ENCODE measurements around the gene PDE4D. TPM values are rescaled to one million over a fixed set of nuclear protein-coding genes. Genes with fewer than 3 reads are reported as not detected.

PDE4D gene
- total RNA-seq, 1 experiment from 2014 or later = 5.3 TPM

DNA sequence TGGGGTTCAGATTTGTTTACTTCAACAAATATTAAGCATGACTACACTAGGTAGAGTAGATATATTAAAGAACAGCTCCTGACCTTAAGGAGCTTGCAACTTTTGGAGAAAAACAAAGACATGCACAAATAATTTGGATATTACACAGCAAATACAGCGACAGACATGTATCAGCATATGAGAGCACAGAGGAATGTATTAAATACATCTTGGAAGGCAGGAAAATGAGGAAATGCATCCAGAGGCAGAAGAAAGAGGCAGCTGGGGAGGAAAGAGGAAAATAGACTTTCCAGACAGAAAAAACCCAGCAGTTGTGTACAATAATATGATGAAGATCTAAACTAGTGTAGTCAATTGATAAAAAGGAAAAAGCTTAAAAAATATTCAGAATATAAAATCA lies 392.2 kb downstream of the PDE4D start:
- no peak for DNase-seq
- H3K27me3 ChIP-seq (ENCODE audit: control insufficient read depth, insufficient read depth, low read length) = no peaks in the 10 kb centered on the region
- H3K36me3 ChIP-seq (replicated peaks; ENCODE audit: control insufficient read depth, insufficient read depth, low read length) = no peaks in the 10 kb centered on the region
- H3K4me3 ChIP-seq (ENCODE audit: insufficient read depth, low read depth, low read length) = no peak overlapping the region

DNA sequence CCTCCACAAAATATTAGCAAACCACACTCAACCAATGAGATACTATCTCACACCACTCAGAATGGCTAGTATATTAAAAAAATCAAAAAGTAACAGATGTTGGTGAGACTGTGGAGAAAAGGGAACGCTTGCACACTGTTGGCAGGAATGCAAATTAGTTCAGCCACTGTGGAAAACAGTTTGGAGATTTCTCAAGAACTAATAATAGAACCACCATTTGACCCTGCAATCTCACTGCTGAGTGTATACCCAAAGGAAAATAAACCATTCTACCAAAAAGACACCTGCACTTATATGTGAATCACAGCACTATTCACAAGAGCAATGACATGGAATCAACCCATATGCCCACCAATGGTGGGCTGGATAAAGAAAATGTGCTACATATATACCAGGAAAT lies 393.5 kb downstream of the PDE4D start:
- no peak for DNase-seq
- H3K27me3 ChIP-seq (ENCODE audit: control insufficient read depth, insufficient read depth, low read length) = no peaks in the 10 kb centered on the region
- no peak overlapping the region for H3K4me3 ChIP-seq (ENCODE audit: insufficient read depth, low read depth, low read length)
- H3K36me3 ChIP-seq (replicated peaks; ENCODE audit: control insufficient read depth, insufficient read depth, low read length) = no peaks in the 10 kb centered on the region

DNA sequence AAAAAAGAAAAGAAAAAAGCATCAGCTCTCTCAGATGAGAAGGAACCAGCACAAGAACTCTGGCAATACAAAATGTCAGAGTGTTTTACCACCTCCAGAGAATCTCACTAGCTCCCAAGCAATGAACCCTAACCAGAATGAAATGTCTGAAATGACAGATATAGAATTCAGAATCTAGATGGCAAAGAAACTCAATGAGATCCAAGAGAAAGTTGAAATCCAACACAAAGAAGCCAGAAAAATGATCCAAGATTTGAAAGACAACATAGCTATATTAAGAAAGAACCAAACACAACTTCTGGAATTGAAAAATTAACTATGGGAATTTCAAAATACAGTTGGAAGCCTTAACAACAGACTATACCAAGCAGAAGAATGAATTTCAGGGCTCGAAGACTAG lies 396.3 kb downstream of the PDE4D start:
- no peak for DNase-seq
- no peaks in the 10 kb centered on the region for H3K36me3 ChIP-seq (replicated peaks; ENCODE audit: control insufficient read depth, insufficient read depth, low read length)
- no peak overlapping the region for H3K4me3 ChIP-seq (ENCODE audit: insufficient read depth, low read depth, low read length)
- H3K27me3 ChIP-seq (ENCODE audit: control insufficient read depth, insufficient read depth, low read length) = no peaks in the 10 kb centered on the region

DNA sequence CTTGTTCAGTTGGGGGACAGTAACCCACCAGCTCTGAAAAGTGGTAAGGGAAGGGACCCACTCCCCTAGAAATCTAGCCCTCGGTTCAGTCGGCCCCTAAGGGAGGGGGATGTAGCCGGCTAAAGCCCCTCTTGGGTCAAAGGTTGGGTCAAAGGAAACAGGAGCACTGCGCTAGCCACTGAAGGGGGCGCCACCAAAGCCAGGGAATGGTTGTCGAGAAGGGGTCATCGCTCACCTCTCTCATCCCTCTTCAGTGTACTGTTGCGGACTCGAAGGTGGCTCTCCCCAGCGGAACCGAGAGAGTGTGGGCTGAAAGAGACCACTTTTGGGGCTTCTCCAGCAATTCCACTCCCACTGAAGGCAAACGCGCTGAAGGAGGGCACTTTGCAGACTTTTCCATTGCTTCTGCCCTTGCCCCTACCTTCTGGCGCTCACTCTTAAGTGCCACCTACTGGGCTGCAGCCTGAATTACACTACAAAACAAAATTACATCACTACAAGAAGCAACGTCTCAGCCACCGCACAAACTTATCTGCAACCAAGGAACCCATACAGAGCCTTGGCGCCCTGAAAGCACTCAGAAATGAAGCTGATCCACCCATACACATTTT lies 396.9 kb downstream of the PDE4D start:
- Histone ChIP-seq H3K36me3 (replicated peaks; ENCODE audit: control insufficient read depth, insufficient read depth, low read length) (no peaks in the 10 kb centered on the region), H3K4me3 (ENCODE audit: insufficient read depth, low read depth, low read length) (no peak overlapping the region), H3K27me3 (ENCODE audit: control insufficient read depth, insufficient read depth, low read length) (no peaks in the 10 kb centered on the region)
- DNase-seq = peak; percentile 34

DNA sequence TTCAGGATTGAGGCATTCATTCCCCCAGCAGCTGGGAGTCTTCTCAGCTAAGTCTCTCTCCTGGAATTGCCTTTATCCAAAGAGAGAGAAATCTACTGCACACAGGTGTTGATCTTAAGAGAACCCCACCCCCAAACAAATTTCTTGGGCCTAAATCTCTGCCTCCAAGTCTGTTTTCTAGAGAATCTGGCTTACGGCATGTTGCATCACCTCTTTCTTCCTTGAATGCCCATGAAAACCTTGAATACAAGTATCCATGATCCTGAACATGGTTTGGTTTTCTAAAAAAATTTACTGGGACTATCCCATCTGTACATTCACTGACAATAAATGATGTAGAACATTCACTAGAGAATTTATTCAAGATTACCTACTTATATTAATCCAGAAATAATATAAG lies 401.6 kb downstream of the PDE4D start:
- no peak for DNase-seq
- Histone ChIP-seq H3K4me3 (ENCODE audit: insufficient read depth, low read depth, low read length) (no peak overlapping the region), H3K27me3 (ENCODE audit: control insufficient read depth, insufficient read depth, low read length) (no peaks in the 10 kb centered on the region), H3K36me3 (replicated peaks; ENCODE audit: control insufficient read depth, insufficient read depth, low read length) (no peaks in the 10 kb centered on the region)

DNA sequence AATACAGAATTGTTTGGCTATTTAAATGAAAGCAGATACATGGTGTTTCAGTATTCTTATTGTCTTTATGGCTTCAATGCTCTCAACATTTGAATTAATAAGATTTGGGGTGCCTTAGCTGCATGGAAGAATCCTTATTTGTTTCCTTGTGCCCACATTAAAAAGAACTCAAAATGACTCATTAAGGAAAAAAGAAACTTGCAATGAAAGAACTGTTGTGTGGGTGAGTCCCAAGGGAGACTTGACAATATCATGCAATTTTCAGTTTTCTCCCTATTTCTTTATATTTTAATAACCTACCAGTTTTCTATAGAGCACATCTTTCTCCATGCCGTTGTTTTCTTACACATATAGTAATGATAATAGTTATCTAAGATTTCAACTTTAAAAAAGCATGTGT lies 404.0 kb downstream of the PDE4D start:
- DNase-seq = no peak
- Histone ChIP-seq H3K36me3 (replicated peaks; ENCODE audit: control insufficient read depth, insufficient read depth, low read length) (no peaks in the 10 kb centered on the region), H3K4me3 (ENCODE audit: insufficient read depth, low read depth, low read length) (no peak overlapping the region)

DNA sequence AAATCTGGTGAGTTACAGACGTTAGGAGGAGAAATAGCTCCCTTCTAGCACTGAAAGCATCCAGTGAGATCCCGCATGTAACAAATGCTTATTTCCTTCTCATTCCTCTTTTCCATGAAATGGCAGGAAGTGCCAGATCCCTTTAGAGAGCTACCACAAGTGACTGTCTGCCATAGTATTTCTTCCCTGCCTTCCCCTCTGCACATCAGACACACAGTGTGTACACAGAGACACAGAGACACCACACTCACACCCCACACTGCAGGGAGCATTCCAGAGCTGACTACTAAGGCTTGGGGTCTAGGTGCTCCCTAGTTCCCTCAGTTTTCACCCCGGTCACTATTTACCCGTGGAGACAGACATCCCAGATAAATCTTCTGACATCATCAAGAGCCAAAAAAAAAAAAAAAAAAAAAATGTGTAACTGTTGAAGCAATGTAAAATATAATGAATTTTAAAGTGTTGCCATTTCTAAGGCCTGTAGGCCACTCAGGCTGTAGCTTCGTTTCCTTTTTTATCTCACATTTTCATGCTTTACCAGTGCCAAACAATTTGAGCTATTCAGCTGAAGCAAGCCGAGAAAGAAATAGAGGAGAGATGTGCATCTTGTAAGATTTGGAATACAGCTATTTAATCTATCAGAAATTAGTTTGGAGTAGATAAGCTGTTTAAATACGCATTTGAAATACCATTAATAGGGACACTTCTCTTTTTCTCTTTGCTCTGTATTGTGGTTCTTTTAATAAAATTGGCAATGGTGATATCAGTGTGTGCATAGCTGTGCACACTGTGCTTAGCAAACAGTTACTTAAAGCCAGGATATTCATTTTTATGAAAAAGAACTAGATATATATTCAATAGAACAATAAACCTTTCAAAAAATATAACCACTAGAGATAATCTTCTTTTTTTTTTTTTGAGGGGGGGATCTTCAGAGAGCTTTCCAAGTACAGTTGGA lies 405.5 kb downstream of the PDE4D start:
- DNase-seq = no peak
- Histone ChIP-seq H3K36me3 (replicated peaks; ENCODE audit: control insufficient read depth, insufficient read depth, low read length) (no peaks in the 10 kb centered on the region), H3K4me3 (ENCODE audit: insufficient read depth, low read depth, low read length) (no peak overlapping the region), H3K27me3 (ENCODE audit: control insufficient read depth, insufficient read depth, low read length) (no peaks in the 10 kb centered on the region)

More for the DNA sequence above, 404.0 kb downstream of the PDE4D start:
- no peaks in the 10 kb centered on the region for H3K27me3 ChIP-seq (ENCODE audit: control insufficient read depth, insufficient read depth, low read length)

DNA sequence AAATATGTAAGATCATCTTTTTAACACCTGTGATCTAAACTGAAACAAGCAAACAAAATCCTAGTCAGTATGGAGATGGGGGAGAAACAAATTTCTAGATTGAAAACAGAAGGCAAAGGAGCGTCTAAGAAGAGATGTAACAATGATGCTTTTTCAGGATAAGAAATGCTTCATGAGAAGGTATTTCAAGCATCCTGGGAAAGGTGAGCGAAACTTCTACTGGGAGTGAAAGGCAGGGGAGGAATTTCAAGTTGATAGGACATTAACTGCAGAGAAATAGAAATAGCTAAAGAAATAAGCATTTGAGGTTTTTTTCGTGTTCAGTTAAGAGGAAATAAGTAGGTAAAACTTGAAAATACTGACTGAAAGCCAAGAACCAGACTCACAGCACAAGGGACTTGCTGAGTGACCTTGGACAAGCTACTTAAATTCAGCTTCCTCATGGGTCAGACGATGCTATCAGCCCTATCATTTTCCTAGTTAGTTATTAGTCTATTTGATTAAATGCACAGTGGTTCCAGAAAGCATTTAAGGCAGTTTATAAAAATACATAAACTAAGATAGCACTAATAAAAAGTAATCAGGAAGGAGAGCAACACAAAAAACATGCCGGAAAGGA lies 406.3 kb downstream of the PDE4D start:
- no peak for DNase-seq

DNA sequence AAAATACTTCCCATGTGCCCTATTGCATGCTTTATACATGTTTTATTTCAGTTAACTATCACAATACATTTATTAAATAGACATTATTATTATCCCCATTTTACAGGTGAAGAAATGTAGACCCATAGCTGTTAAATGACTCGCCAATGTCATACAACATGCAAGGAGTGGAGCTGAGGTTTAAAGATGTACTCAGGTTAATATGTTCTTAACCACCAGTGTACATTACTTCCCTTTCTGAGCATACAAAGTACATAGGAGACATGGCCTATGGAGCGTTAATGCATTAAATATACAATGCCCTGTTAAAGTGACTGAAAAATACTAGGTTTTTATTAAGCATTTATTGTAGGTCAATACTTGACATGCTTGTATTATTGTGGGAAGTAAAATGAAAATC lies 407.0 kb downstream of the PDE4D start:
- no peak overlapping the region for H3K4me3 ChIP-seq (ENCODE audit: insufficient read depth, low read depth, low read length)
- no peaks in the 10 kb centered on the region for H3K36me3 ChIP-seq (replicated peaks; ENCODE audit: control insufficient read depth, insufficient read depth, low read length)
- DNase-seq = no peak
- no peaks in the 10 kb centered on the region for H3K27me3 ChIP-seq (ENCODE audit: control insufficient read depth, insufficient read depth, low read length)

More for the DNA sequence above, 406.3 kb downstream of the PDE4D start:
- H3K4me3 ChIP-seq (ENCODE audit: insufficient read depth, low read depth, low read length) = no peak overlapping the region
- H3K36me3 ChIP-seq (replicated peaks; ENCODE audit: control insufficient read depth, insufficient read depth, low read length) = no peaks in the 10 kb centered on the region
- H3K27me3 ChIP-seq (ENCODE audit: control insufficient read depth, insufficient read depth, low read length) = no peaks in the 10 kb centered on the region

DNA sequence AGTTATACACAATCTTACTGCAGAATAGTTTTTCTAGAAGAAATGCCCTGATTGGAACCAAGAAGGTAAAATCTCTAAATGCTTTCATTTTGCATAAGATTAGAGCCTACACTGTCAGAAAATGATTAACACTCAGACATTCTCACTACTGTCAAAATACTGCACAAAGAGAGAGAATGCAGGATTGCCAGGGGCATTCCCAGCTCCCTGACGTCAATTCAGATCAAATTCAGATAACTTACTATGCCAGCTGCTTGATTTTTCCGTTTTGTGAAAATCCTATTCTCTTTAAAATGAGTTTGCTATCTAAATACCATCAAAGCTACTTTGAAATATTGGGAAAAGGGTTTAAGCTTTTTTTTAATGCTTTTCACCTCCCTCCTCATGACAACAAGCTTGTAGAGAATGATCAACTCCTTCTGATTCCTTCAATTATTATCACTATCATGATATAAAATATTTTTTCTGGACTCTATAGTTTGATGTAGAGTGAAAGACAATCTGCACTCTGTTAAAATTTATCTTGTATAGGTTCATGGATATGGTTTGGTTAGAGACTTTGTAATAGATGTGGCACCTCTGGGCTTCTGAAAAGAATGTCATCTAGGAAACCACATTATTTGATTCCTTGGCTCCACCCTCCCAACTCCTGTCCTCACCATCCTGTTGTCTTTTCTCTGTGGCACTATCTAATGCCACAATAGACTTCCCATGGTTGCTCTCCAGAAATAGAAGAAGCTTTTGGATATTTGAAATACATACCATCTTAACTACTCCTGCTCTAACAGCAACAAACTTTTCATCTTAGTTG lies 407.7 kb downstream of the PDE4D start:
- Histone ChIP-seq H3K27me3 (ENCODE audit: control insufficient read depth, insufficient read depth, low read length) (no peaks in the 10 kb centered on the region), H3K4me3 (ENCODE audit: insufficient read depth, low read depth, low read length) (no peak overlapping the region), H3K36me3 (replicated peaks; ENCODE audit: control insufficient read depth, insufficient read depth, low read length) (no peaks in the 10 kb centered on the region)
- no peak for DNase-seq

DNA sequence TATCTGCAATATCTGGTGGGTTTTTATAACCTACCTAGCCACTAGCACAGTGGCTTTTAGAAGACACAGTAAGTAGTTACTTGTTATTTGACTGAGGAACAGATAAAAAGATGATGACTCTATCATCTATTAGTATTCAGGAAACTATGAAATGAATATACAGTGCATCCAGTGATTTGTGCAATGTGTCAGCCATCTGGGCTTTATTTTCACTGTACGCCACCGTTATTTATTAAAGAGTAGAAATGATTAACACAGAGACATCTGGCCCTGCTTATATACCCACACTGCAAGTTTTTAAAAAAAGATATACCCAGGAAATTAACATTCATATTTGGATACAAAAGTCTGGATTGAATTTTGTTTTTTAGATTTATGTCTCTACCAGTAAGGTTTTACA lies 408.4 kb downstream of the PDE4D start:
- H3K27me3 ChIP-seq (ENCODE audit: control insufficient read depth, insufficient read depth, low read length) = no peaks in the 10 kb centered on the region
- H3K36me3 ChIP-seq (replicated peaks; ENCODE audit: control insufficient read depth, insufficient read depth, low read length) = no peaks in the 10 kb centered on the region
- no peak for DNase-seq
- H3K4me3 ChIP-seq (ENCODE audit: insufficient read depth, low read depth, low read length) = no peak overlapping the region

DNA sequence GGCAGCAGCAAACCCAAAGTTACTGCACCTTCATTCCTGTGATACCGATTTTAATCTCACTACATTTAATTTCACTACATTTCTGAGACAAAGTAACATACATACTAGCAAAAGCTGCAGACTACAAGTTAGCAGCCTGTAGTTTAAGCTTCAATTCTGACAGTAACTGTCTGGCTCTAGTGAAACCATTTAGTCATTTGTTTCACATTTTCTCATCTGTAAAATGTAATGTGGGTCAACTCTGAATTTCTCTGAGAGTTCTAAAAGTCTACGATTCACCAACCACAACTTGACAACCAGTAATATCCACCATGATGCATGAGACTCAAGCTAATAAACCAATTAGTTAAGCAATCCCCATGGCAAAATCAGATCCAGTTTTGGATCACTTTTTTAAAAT lies 408.9 kb downstream of the PDE4D start:
- Histone ChIP-seq H3K36me3 (replicated peaks; ENCODE audit: control insufficient read depth, insufficient read depth, low read length) (no peaks in the 10 kb centered on the region), H3K4me3 (ENCODE audit: insufficient read depth, low read depth, low read length) (no peak overlapping the region), H3K27me3 (ENCODE audit: control insufficient read depth, insufficient read depth, low read length) (no peaks in the 10 kb centered on the region)
- DNase-seq = no peak

DNA sequence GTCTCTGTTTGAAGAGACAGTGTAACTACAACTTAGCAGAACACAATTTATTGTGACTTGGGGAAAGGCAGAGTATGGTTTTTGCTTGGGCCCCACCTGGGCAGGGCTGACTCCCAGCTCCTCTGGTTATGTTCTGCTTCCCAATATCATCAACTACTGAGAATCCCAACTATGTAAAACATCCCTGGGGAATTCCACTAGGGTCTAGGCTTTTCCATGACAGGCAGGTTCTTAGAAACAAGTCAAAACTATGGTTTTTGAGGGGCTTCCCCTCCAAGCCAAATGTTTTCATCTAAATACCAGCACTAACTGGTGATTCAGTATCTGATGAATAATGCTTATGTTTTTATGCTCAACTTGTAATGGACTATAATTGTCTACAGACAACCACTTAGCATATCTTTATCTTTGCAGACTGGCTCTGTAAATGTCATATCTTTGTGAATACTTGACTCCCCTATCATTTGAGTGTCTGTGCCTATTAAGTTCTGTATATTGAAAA lies 409.5 kb downstream of the PDE4D start:
- DNase-seq = no peak
- Histone ChIP-seq H3K4me3 (ENCODE audit: insufficient read depth, low read depth, low read length) (no peak overlapping the region), H3K36me3 (replicated peaks; ENCODE audit: control insufficient read depth, insufficient read depth, low read length) (no peaks in the 10 kb centered on the region), H3K27me3 (ENCODE audit: control insufficient read depth, insufficient read depth, low read length) (no peaks in the 10 kb centered on the region)

DNA sequence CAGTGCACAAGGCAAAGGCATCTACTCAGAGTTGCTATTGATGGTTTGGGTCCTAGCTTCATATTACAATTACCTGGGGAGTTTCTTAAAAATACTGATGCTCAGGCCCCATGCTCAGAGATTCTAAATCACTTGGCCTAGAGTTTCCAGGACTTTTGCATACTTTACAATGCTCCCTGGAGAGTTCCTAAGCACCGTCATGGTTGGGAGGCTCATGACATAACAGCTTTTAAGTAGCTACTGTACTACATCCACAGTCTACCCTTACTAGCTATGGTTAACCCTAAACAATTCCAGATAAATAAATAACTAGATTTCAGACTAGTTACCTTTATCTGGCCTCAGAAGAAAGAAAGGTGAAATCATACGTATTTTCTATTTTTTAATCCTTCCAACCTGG lies 414.4 kb downstream of the PDE4D start:
- H3K36me3 ChIP-seq (replicated peaks; ENCODE audit: control insufficient read depth, insufficient read depth, low read length) = no peaks in the 10 kb centered on the region
- DNase-seq = no peak
- H3K4me3 ChIP-seq (ENCODE audit: insufficient read depth, low read depth, low read length) = no peak overlapping the region
- no peaks in the 10 kb centered on the region for H3K27me3 ChIP-seq (ENCODE audit: control insufficient read depth, insufficient read depth, low read length)

All from H7 (cell line).